Sigmoid colon (tissue), 3 donors: ENCODE data around the gene PCDHGC4.

ENCODE experiments used
- POLR2A ChIP-seq, 2 donors: fragments of 450-650 bp; IDR thresholded peaks; one replicate each; pipeline ENCODE4 v1.6.1; 2016; ENCODE audit warnings: antibody characterized with exemption in 2 of 2, mild to moderate bottlenecking in 2 of 2, moderate library complexity in 2 of 2
- TF ChIP-seq, protein P1 (sequence below), 4 experiments: fragments of 450-650 bp in 3 of 4; fragments of 200-600 bp in 1 of 4; IDR thresholded peaks; one replicate each; pipeline ENCODE4 v1.5.1; 2016 to 2019; ENCODE audit warnings: antibody characterized with exemption in 4 of 4, mild to moderate bottlenecking in 3 of 4, moderate library complexity in 2 of 4

DNA sequence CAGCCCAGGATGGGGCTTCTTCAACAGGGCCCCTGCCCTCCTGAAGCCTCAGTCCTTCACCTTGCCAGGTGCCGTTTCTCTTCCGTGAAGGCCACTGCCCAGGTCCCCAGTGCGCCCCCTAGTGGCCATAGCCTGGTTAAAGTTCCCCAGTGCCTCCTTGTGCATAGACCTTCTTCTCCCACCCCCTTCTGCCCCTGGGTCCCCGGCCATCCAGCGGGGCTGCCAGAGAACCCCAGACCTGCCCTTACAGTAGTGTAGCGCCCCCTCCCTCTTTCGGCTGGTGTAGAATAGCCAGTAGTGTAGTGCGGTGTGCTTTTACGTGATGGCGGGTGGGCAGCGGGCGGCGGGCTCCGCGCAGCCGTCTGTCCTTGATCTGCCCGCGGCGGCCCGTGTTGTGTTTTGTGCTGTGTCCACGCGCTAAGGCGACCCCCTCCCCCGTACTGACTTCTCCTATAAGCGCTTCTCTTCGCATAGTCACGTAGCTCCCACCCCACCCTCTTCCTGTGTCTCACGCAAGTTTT lies 27.6 kb downstream of the PCDHGC4 start:
- TF ChIP-seq, protein P1, sequence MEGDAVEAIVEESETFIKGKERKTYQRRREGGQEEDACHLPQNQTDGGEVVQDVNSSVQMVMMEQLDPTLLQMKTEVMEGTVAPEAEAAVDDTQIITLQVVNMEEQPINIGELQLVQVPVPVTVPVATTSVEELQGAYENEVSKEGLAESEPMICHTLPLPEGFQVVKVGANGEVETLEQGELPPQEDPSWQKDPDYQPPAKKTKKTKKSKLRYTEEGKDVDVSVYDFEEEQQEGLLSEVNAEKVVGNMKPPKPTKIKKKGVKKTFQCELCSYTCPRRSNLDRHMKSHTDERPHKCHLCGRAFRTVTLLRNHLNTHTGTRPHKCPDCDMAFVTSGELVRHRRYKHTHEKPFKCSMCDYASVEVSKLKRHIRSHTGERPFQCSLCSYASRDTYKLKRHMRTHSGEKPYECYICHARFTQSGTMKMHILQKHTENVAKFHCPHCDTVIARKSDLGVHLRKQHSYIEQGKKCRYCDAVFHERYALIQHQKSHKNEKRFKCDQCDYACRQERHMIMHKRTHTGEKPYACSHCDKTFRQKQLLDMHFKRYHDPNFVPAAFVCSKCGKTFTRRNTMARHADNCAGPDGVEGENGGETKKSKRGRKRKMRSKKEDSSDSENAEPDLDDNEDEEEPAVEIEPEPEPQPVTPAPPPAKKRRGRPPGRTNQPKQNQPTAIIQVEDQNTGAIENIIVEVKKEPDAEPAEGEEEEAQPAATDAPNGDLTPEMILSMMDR (IDR thresholded peaks at IDR 0.05): peak; percentile 82 to 91 (median 88)
- no peak for TF ChIP-seq POLR2A (IDR thresholded peaks at IDR 0.05)
